Fibroblast of lung (primary cell): Measurements from ENCODE around the gene PRSS23. TPM values are rescaled to one million over a fixed set of nuclear protein-coding genes. Genes with fewer than 3 reads are reported as not detected.

Experiments used
- DNase-seq, 2 donors: peaks; one replicate each; pipeline versions ENCODE4 v3.0.0 to v3.0.0-alpha.2; 2010; ENCODE audit warnings: low read depth in 2 of 2
- H2AFZ ChIP-seq: 2 replicates; pipeline ENCODE4 v1.5.1; 2012; ENCODE audit warnings: low read length, control low read depth, inconsistent platforms
- H3K27ac ChIP-seq: 2 replicates; pipeline ENCODE4 v1.5.1; 2011; ENCODE audit warnings: low read length, control low read depth; ENCODE audit not compliant: insufficient read depth
- H3K27me3 ChIP-seq: 2 replicates; pipeline ENCODE4 v1.5.1; 2011; ENCODE audit warnings: mild to moderate bottlenecking, low read length; ENCODE audit not compliant: control insufficient read depth, insufficient read depth
- H3K36me3 ChIP-seq: 2 replicates; pipeline ENCODE4 v1.5.1; 2011; ENCODE audit warnings: low read length; ENCODE audit not compliant: control insufficient read depth, insufficient read depth
- H3K4me1 ChIP-seq: 2 replicates; pipeline ENCODE4 v1.5.1; 2011; ENCODE audit warnings: low read length; ENCODE audit not compliant: control insufficient read depth, insufficient read depth; ENCODE audit errors: extremely low read depth
- H3K4me2 ChIP-seq: 2 replicates; pipeline ENCODE4 v1.5.1; 2011; ENCODE audit warnings: low read length, control low read depth; ENCODE audit not compliant: insufficient read depth; ENCODE audit errors: extremely low read depth
- H3K4me3 ChIP-seq, 4 experiments: fragments of 200-600 bp in 1 of 4; sonication (generic) in 1 of 4; replicated peaks in 1 of 4; 2 replicates each; pipeline ENCODE4 v1.5.1; 2011 to 2016; ENCODE audit warnings: low read length in 4 of 4, low read depth in 3 of 4, mild to moderate bottlenecking in 3 of 4, control low read depth in 2 of 4, inconsistent platforms in 1 of 4, mixed read lengths in 1 of 4; ENCODE audit not compliant: insufficient read depth in 1 of 4; ENCODE audit errors: control extremely low read depth in 1 of 4
- H3K79me2 ChIP-seq: 2 replicates; pipeline ENCODE4 v1.5.1; 2012; ENCODE audit warnings: mild to moderate bottlenecking, low read length, inconsistent platforms; ENCODE audit not compliant: control insufficient read depth, insufficient read depth
- H3K9ac ChIP-seq: 2 replicates; pipeline ENCODE4 v1.5.1; 2011; ENCODE audit warnings: mild to moderate bottlenecking, low read length, control low read depth; ENCODE audit not compliant: insufficient read depth
- H3K9me3 ChIP-seq: 2 replicates; pipeline ENCODE4 v1.5.1; 2012; ENCODE audit warnings: low read depth, low read length; ENCODE audit not compliant: control insufficient read depth, insufficient read depth
- H4K20me1 ChIP-seq: 2 replicates; pipeline ENCODE4 v1.5.1; 2011; ENCODE audit warnings: low read length; ENCODE audit not compliant: control insufficient read depth, insufficient read depth; ENCODE audit errors: extremely low read depth
- EZH2 ChIP-seq: IDR thresholded peaks from 2 replicates; pipeline ENCODE4 v1.5.1; 2012; ENCODE audit warnings: low read length, control low read depth, mild to moderate bottlenecking; ENCODE audit errors: missing control alignments
- polyA plus RNA-seq, 2 donors: library from polyadenylated mRNA; depleted of rRNA in 1 of 2; stranded (reverse) in 1 of 2; unstranded in 1 of 2; fragments of >200 nt; gene quantifications; 2 replicates each; pipeline ENCODE4 v1.2.1, GENCODE V29; 2011 to 2012; ENCODE audit warnings: missing spikeins in 1 of 2
- total RNA-seq: library from RNA; depleted of rRNA; stranded (reverse); fragments of >200 nt; gene quantifications from 2 replicates; pipeline ENCODE4 v1.2.1, GENCODE V29; 2014
- TF ChIP-seq, protein P1 (sequence below), 2 donors: IDR thresholded peaks in 1 of 2; conservative IDR thresholded peaks in 1 of 2; 1 replicate in 1 of 2; 2 replicates in 1 of 2; pipeline ENCODE4 v1.5.1; 2011 to 2012; ENCODE audit warnings: low read length in 2 of 2, control low read depth in 1 of 2, inconsistent platforms in 1 of 2, low read depth in 1 of 2, mild to moderate bottlenecking in 1 of 2

The PRSS23 gene
- total and polyA plus RNA-seq, 2 donors (not counting 1 experiment from before 2014, with no cell fraction given): 141 to 151 TPM

DNA sequence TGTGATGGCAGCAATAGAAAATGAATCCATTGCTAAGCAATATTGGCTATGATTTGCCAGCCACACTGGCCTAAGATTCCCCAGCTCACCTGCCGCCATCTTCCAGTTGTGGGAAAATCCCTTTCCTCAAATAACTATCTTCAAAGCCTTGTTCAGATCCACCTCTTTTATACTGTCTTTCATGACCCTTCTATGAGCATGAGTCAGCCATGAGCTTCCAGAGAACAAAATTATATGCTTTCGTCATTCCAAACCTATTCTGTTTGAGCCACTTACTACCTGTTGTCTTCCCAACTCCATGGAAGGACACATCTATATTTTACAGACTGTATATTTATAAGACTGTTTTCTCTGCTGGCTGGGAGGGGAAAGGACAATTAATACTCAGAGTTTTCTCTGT is 25.0 kb upstream of the PRSS23 start:
- Histone ChIP-seq H3K4me2 (no peak overlapping the region), H3K4me1 (no peaks in the 10 kb centered on the region), H3K36me3 (no peaks in the 10 kb centered on the region), H2AFZ (no peak overlapping the region), H3K4me3 (no peak overlapping the region), H3K79me2 (no peaks in the 10 kb centered on the region), H3K27ac (no peak overlapping the region), H4K20me1 (no peaks in the 10 kb centered on the region), H3K9ac (no peak overlapping the region), H3K9me3 (no peaks in the 10 kb centered on the region), H3K27me3 (no peaks in the 10 kb centered on the region)
- TF ChIP-seq EZH2: no peak
- TF ChIP-seq, protein P1, sequence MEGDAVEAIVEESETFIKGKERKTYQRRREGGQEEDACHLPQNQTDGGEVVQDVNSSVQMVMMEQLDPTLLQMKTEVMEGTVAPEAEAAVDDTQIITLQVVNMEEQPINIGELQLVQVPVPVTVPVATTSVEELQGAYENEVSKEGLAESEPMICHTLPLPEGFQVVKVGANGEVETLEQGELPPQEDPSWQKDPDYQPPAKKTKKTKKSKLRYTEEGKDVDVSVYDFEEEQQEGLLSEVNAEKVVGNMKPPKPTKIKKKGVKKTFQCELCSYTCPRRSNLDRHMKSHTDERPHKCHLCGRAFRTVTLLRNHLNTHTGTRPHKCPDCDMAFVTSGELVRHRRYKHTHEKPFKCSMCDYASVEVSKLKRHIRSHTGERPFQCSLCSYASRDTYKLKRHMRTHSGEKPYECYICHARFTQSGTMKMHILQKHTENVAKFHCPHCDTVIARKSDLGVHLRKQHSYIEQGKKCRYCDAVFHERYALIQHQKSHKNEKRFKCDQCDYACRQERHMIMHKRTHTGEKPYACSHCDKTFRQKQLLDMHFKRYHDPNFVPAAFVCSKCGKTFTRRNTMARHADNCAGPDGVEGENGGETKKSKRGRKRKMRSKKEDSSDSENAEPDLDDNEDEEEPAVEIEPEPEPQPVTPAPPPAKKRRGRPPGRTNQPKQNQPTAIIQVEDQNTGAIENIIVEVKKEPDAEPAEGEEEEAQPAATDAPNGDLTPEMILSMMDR (conservative IDR thresholded peaks at IDR 0.05 in 1 of 2, IDR thresholded peaks at IDR 0.05 in 1 of 2; ENCODE audit: low read depth in 1 of 2, low read length in 2 of 2): no peak
- DNase-seq: no peak

DNA sequence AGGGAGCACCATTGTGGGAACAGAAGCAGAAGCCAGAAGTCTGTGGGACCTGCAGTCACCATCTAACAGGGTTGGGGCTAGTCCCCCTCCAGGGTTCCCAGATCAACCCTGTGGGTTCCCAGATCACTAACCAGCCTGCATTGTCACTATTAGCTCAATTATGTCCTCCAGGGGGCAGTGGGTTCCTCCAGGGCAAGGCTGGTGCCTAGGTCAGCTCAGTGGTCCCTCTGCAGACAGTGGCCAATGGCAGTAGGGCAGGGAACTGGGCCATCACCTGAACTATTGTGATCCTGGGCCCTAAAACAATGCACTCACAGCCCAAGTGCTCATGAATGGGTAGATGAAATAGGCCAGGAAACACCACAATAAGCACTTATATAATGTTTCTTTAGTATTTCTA is 18.8 kb upstream of the PRSS23 start:
- TF ChIP-seq, protein P1 (conservative IDR thresholded peaks at IDR 0.05 in 1 of 2, IDR thresholded peaks at IDR 0.05 in 1 of 2; ENCODE audit: low read depth in 1 of 2, low read length in 2 of 2): no peak
- no peak for TF ChIP-seq EZH2
- Histone ChIP-seq H2AFZ (no peak overlapping the region), H3K4me1 (no peaks in the 10 kb centered on the region), H3K9ac (no peak overlapping the region), H3K9me3 (no peaks in the 10 kb centered on the region), H3K27me3 (no peaks in the 10 kb centered on the region), H4K20me1 (no peaks in the 10 kb centered on the region), H3K79me2 (no peaks in the 10 kb centered on the region), H3K36me3 (no peaks in the 10 kb centered on the region), H3K4me3 (no peak overlapping the region), H3K27ac (no peak overlapping the region), H3K4me2 (no peak overlapping the region)
- DNase-seq: no peak

DNA sequence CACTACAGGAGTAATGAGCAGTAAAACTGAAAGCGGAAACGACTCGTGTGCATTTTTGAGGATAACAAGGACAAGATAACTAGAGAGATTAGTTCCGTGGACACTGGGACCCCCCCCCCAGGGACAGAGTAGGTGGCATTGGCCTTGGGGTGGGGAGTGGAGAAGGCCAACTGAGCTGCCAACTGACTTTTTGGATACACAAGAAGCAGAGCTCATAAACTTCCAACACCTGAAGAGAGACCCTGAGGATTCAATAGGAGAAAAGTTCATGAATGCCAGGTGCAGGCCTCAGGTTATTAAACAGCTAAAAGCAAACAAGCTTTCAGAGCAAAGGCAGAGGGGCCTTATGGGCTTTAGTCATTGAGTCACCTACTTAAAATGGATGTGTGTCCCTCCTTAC is 17.6 kb upstream of the PRSS23 start:
- Histone ChIP-seq H3K4me3 (no peak overlapping the region), H2AFZ (no peak overlapping the region), H3K4me2 (no peak overlapping the region), H3K9ac (no peak overlapping the region), H3K9me3 (no peaks in the 10 kb centered on the region), H3K4me1 (no peaks in the 10 kb centered on the region), H3K79me2 (no peaks in the 10 kb centered on the region), H4K20me1 (no peaks in the 10 kb centered on the region), H3K27ac (no peak overlapping the region), H3K36me3 (no peaks in the 10 kb centered on the region), H3K27me3 (no peaks in the 10 kb centered on the region)
- TF ChIP-seq, protein P1 (conservative IDR thresholded peaks at IDR 0.05 in 1 of 2, IDR thresholded peaks at IDR 0.05 in 1 of 2; ENCODE audit: low read depth in 1 of 2, low read length in 2 of 2): no peak
- TF ChIP-seq EZH2: no peak
- no peak for DNase-seq
